ENCODE results near the gene NSMCE4A. TPM values are rescaled to one million over a fixed set of nuclear protein-coding genes. Genes with fewer than 3 reads are reported as not detected.
"Not testable (repeated sequence)": the region's sequence is repeated elsewhere in the genome, so short reads cannot be mapped to it uniquely, and the experiment has no call there.

Gene NSMCE4A
- total RNA-seq, 2 experiments from 2014 or later: 56.3 to 56.4 TPM

GRCh38 chr10:122013311-122013780 lies 38.3 kb upstream of the NSMCE4A start:
- POLR2A ChIA-PET: no interaction called here
- intact Hi-C loops (cut with DNase I, micrococcal nuclease): no loop called here
- no peaks in the 10 kb centered on the region for H3K4me1 Mint-ChIP-seq
- no peak overlapping the region for H3K27ac Mint-ChIP-seq
- H3K36me3 Mint-ChIP-seq (ENCODE audit: low read depth): no peaks in the 10 kb centered on the region
- no peak for DNase-seq
- H3K9me3 Mint-ChIP-seq (ENCODE audit: low read depth): no peaks in the 10 kb centered on the region
- CTCF ChIA-PET: no interaction called here
- peaks cover 8% of the 10 kb centered on the region for H3K27me3 Mint-ChIP-seq
- H3K4me3 Mint-ChIP-seq: no peak overlapping the region
- no peak for ATAC-seq

- CTCF ChIA-PET: no interaction called here
- H3K27me3 Mint-ChIP-seq: peaks cover 8% of the 10 kb centered on the region
- H3K27ac Mint-ChIP-seq: no peak overlapping the region
- intact Hi-C loops (cut with DNase I, micrococcal nuclease): no loop called here
- ATAC-seq (no peak), DNase-seq (no peak)
- H3K9me3 Mint-ChIP-seq (ENCODE audit: low read depth): no peaks in the 10 kb centered on the region
- H3K4me1 Mint-ChIP-seq: no peaks in the 10 kb centered on the region
- no peaks in the 10 kb centered on the region for H3K36me3 Mint-ChIP-seq (ENCODE audit: low read depth)
- POLR2A ChIA-PET: no interaction called here
- no peak overlapping the region for H3K4me3 Mint-ChIP-seq
Observed at GRCh38 chr10:122012731-122013130, 37.7 kb upstream of the NSMCE4A start.

- H3K36me3 Mint-ChIP-seq (ENCODE audit: low read depth): no peaks in the 10 kb centered on the region
- ATAC-seq (no peak), DNase-seq (no peak)
- H3K27ac Mint-ChIP-seq: no peak overlapping the region
- H3K27me3 Mint-ChIP-seq: peaks cover 6% of the 10 kb centered on the region
- ChIA-PET CTCF (no interaction called here), POLR2A (no interaction called here)
- intact Hi-C loops (cut with DNase I, micrococcal nuclease): no loop called here
- H3K4me3 Mint-ChIP-seq: no peak overlapping the region
- H3K9me3 Mint-ChIP-seq (ENCODE audit: low read depth): no peaks in the 10 kb centered on the region
- H3K4me1 Mint-ChIP-seq: no peaks in the 10 kb centered on the region
Observed at GRCh38 chr10:122010405-122011050, 35.5 kb upstream of the NSMCE4A start.

GRCh38 chr10:122007415-122007814 lies 32.4 kb upstream of the NSMCE4A start:
- ChIA-PET POLR2A (no interaction called here), CTCF (no interaction called here)
- intact Hi-C loops (cut with DNase I, micrococcal nuclease): no loop called here
- Mint-ChIP-seq H3K27me3 (peaks cover 6% of the 10 kb centered on the region), H3K4me3 (no peak overlapping the region), H3K36me3 (ENCODE audit: low read depth) (no peaks in the 10 kb centered on the region), H3K27ac (no peak overlapping the region), H3K4me1 (no peaks in the 10 kb centered on the region), H3K9me3 (ENCODE audit: low read depth) (peaks cover 7% of the 10 kb centered on the region)
- ATAC-seq (no peak), DNase-seq (no peak)

GRCh38 chr10:122001698-122002097 lies 26.7 kb upstream of the NSMCE4A start:
- POLR2A ChIA-PET: no interaction called here
- Mint-ChIP-seq H3K4me3 (no peak overlapping the region), H3K27me3 (peaks cover 8% of the 10 kb centered on the region), H3K36me3 (ENCODE audit: low read depth) (peaks cover 2% of the 10 kb centered on the region), H3K27ac (no peak overlapping the region), H3K9me3 (ENCODE audit: low read depth) (peaks cover 18% of the 10 kb centered on the region), H3K4me1 (no peaks in the 10 kb centered on the region)
- intact Hi-C loops (cut with DNase I, micrococcal nuclease): no loop called here
- CTCF ChIA-PET: no interaction called here
- DNase-seq: no peak
- no peak for ATAC-seq

- Mint-ChIP-seq H3K27ac (no peak overlapping the region), H3K4me1 (no peaks in the 10 kb centered on the region), H3K36me3 (ENCODE audit: low read depth) (peaks cover 2% of the 10 kb centered on the region), H3K27me3 (peaks cover 15% of the 10 kb centered on the region), H3K9me3 (ENCODE audit: low read depth) (peaks cover 18% of the 10 kb centered on the region), H3K4me3 (no peak overlapping the region)
- POLR2A ChIA-PET: no interaction called here
- CTCF ChIA-PET: interaction anchor here (0.6 kb wide), 1 partner anchor 935 kb away, joined by 3 read pairs; no protein-coding TSS in a partner anchor
- DNase-seq (no peak), ATAC-seq (no peak)
- intact Hi-C loops (cut with DNase I, micrococcal nuclease): no loop called here
Observed at GRCh38 chr10:121999301-121999700, 24.3 kb upstream of the NSMCE4A start.

- POLR2A ChIA-PET: no interaction called here
- CTCF ChIA-PET: interaction anchor here (0.6 kb wide), 1 partner anchor 935 kb away, joined by 3 read pairs; no protein-coding TSS in a partner anchor
- ATAC-seq (no peak), DNase-seq (no peak)
- no peak overlapping the region for H3K4me3 Mint-ChIP-seq
- H3K27ac Mint-ChIP-seq: no peak overlapping the region
- H3K36me3 Mint-ChIP-seq (ENCODE audit: low read depth): peaks cover 2% of the 10 kb centered on the region
- intact Hi-C loops (cut with DNase I, micrococcal nuclease): no loop called here
- H3K4me1 Mint-ChIP-seq: no peaks in the 10 kb centered on the region
- peaks cover 17% of the 10 kb centered on the region for H3K27me3 Mint-ChIP-seq
- peaks cover 18% of the 10 kb centered on the region for H3K9me3 Mint-ChIP-seq (ENCODE audit: low read depth)
Observed at GRCh38 chr10:121998462-121998861, 23.4 kb upstream of the NSMCE4A start.

GRCh38 chr10:121994429-121994941 lies 19.5 kb upstream of the NSMCE4A start:
- H3K27me3 Mint-ChIP-seq: peaks cover 22% of the 10 kb centered on the region
- no peak for ATAC-seq
- H3K36me3 Mint-ChIP-seq (ENCODE audit: low read depth): no peaks in the 10 kb centered on the region
- no peaks in the 10 kb centered on the region for H3K4me1 Mint-ChIP-seq
- no peak for DNase-seq
- POLR2A ChIA-PET: no interaction called here
- H3K27ac Mint-ChIP-seq: no peak overlapping the region
- intact Hi-C loops (cut with DNase I, micrococcal nuclease): no loop called here
- no peak overlapping the region for H3K4me3 Mint-ChIP-seq
- CTCF ChIA-PET: no interaction called here
- H3K9me3 Mint-ChIP-seq (ENCODE audit: low read depth): no peaks in the 10 kb centered on the region

- POLR2A ChIA-PET; CTCF ChIA-PET; intact Hi-C loops (cut with DNase I, micrococcal nuclease): not testable (repeated sequence)
Observed at GRCh38 chr10:121991727-121992126, 16.7 kb upstream of the NSMCE4A start.

GRCh38 chr10:121990015-121990677 lies 15.1 kb upstream of the NSMCE4A start:
- Mint-ChIP-seq H3K36me3 (ENCODE audit: low read depth) (no peaks in the 10 kb centered on the region), H3K27me3 (peaks cover 15% of the 10 kb centered on the region), H3K9me3 (ENCODE audit: low read depth) (no peaks in the 10 kb centered on the region), H3K4me3 (no peak overlapping the region), H3K4me1 (peaks cover 8% of the 10 kb centered on the region), H3K27ac (no peak overlapping the region)
- ChIA-PET CTCF (no interaction called here), POLR2A (no interaction called here)
- ATAC-seq: no peak
- intact Hi-C loops (cut with DNase I, micrococcal nuclease): no loop called here
- no peak for DNase-seq

More at GRCh38 chr10:121991727-121992126, 16.7 kb upstream of the NSMCE4A start:
- peaks cover 22% of the 10 kb centered on the region for H3K27me3 Mint-ChIP-seq
- not testable (repeated sequence) for H3K27ac Mint-ChIP-seq; ATAC-seq; H3K4me3 Mint-ChIP-seq; H3K36me3 Mint-ChIP-seq (ENCODE audit: low read depth); H3K9me3 Mint-ChIP-seq (ENCODE audit: low read depth); DNase-seq; H3K4me1 Mint-ChIP-seq

GRCh38 chr10:121988361-121989324 lies 13.6 kb upstream of the NSMCE4A start, which contains the start of gene TACC2:
Gene TACC2 (plus strand): TSS chr10:121989163. CDS start chr10:122021982, 32,819 bp downstream.
- Mint-ChIP-seq H3K27me3 (peaks cover 16% of the 10 kb centered on the region), H3K4me3 (no peak within 1 kb of the TSS), H3K36me3 (ENCODE audit: low read depth) (peaks cover 5% of the 10 kb centered on the region), H3K9me3 (ENCODE audit: low read depth) (peaks cover 13% of the 10 kb centered on the region), H3K27ac (no peak within 1 kb of the TSS), H3K4me1 (peaks cover 8% of the 10 kb centered on the region)
- DNase-seq (peak; percentile 36), ATAC-seq (peak; percentile 78)
- intact Hi-C loops (cut with DNase I, micrococcal nuclease): no loop called here
- POLR2A ChIA-PET: no interaction called here
- CTCF ChIA-PET: interaction anchor here (0.6 kb wide), 1 partner anchor 1253 kb away, joined by 3 read pairs; no protein-coding TSS in a partner anchor
